COLO829 (cell line): ENCODE results near the gene C14orf132.

Experiments used
- DNase-seq: peaks from one replicate; pipeline ENCODE4 v3.0.0; 2012; ENCODE audit warnings: low spot score

The C14orf132 gene

DNA sequence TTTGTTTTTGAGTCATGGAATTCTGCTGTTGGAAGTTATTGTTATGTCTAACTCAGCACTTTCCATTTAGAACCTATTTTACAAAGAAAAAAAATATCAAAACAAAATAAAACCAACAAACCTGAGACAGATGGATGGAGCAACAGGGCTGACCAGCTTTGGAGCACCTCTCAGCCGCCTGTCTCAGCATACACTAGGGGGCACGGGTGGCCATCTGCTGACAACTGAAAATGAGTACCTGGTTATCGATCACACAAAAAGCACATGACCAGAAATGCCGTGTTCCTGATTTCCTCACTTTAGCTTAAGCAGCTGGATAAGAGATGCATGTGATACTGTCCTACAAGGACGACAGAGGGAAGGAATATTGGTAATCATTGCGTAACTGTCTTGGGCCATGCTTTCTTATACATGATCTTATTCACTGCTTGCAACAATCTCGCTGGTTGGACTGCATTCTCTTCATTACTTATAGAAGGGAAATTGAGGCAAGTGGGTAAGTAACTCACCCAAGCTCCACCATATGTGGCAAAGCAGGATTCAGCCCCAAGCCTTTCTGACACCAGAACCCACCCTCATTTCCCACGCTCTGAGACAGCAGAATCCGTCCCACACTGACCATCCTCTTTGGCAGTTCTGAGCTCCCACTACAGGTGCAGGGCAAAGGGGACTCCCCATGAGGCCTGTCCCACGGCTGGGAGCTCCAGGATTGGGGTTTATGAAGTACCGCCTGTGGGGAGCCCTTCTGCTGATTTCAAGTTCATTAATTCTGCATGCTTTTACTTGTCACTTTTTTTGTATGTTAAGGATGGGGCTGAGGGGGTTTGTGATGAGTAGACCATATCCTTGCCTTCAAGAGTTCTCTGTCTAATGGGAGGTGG, 43.5 kb downstream of the C14orf132 start:
- no peak for DNase-seq

DNA sequence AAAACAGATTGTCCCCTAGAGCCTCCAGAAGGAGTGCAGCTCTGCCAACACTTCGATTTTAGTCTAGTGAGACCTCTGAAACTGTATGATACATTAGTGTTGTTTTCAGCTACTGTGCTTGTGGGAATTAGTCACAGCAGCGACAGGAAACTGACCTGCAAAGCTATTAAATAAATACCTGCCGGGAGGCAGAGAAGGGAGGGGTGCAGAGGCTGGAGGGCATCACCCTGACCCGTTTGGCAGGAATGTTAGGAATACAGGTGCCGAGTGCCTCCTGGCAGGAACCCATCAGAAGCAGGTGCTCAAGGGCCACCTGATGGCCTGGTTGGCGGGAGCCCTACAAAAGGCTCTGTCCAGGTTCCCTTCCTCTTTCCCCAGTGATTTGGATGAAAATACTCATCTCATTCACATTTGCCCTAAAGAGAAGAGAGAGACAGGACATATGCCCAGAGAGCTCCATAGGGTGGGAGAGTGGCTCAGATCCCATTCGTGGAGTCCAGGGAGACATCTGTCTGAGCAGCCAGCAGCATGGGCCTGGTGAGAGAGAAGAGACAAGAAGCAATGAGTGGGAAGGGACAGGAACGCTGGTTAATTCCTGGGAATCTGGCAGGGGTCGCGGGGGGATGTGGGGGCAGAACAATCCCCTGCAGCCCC, 44.6 kb downstream of the C14orf132 start:
- no peak for DNase-seq

DNA sequence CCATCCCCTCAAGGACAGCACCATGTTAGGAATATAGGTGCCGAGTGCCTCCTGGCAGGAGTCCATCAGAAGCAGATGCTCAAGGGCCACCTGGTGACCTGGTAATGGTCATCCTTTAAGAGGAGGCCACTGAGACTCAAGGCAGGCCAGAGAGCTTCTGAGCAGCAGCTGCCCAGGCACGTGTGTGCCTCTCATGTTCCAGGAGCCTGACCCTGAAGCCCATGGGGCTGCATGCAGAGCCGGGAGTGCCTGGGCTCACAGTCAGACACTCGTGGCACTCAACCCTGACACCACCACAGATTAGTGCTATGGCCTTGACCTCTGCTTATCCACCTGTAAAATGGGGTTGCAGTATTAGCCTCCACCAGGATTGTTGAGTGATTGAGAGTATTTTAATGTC, 45.6 kb downstream of the C14orf132 start:
- DNase-seq, result no peak

DNA sequence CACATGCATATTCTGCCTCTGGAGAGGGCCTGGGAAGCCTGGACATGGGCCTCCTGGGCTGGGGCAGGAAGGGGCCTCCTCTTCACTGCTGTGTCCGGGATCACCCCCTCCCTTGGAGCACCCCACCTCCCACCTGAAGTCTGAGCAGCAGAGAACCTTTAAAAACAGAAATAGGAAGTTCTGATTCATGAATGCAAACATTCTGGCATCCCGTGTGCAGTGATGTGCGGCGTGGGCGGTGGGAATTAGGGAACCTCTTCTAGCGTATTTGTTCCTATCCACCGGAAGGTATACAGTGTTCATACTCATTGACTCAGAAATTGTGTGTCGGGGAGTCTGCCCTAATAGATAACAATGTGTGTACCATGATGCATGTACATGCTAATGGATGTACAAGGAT, 46.2 kb downstream of the C14orf132 start:
- no peak for DNase-seq

DNA sequence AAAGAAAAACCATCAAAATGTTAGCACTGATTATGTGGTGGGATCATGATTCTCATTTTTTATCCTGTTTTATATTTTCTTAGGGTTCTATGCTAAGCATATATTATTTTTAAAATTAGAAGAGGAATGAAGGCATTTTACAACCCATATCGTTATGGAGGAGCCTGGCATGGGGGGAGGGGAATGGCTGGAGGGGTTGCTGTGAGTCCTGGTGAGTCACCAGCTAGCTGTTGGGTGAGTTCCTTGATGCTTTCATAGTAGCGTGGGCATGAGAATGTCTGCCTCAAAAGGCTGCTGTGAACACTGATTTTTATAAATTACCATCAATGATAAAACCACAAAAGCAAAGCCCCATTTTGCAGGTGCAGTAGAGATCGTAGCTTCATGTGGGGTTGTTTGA, 46.9 kb downstream of the C14orf132 start:
- DNase-seq, result peak; percentile 84

DNA sequence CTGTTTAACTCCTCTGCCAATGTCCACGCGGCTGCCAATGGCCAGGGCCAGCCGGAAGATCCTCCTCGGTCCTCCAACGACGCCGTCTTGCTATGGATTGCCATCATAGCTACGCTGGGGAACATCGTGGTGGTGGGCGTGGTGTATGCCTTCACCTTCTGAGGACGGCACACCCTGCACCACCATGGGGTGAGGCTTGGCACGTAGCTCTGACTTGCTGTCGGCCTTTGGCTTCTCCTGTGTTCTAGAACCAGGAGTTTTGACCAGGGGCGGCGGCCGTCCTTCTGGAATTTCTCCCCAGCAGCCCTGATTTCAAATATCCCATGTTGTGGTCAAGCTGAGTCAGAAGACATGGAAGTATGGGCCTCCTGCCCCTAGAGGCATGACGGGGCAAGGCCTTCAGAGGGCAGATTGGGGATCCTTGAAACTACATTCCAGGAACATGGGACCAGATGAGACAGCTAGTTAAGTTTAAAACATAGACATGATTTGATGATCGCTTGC, 47.5 kb downstream of the C14orf132 start:
- DNase-seq, result no peak

DNA sequence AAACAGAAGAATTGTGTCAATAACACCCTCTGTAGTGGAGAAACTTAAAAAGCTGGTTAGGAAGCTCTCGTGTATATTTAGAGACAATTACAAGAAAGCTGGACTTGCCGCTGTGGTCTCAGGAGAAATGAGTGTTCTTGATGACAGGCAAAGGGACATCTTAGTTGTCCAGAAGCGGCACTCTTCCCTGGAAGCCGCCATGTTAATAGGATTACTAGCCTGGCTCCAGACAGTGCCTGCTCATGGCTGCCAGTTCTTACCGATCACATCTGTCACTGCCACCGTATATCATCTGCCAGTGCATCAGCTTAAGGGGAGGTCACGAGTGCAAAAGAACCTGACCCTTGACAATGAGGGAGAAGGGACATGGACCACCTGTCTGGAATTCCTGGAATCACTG, 48.9 kb downstream of the C14orf132 start:
- no peak for DNase-seq

DNA sequence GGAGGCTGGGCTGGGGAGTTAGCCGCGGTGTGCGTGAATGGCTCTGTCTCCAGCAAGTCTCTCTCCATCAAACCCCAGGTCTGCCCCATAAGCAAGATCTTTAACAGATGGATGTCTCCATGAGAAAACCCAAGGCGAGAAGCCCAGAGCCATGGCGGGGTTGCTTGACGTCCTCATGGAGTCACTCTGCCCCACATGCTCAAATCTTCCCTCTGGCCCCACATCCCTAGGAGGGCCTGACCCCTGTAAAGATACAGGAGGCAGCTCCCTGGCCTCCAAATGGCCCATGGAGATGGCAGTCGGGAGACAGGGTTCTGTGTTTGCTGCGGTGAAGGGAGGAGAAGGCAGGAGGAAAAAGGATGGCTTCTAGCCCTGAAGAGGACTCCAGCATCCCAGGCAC, 49.3 kb downstream of the C14orf132 start:
- DNase-seq, result no peak

DNA sequence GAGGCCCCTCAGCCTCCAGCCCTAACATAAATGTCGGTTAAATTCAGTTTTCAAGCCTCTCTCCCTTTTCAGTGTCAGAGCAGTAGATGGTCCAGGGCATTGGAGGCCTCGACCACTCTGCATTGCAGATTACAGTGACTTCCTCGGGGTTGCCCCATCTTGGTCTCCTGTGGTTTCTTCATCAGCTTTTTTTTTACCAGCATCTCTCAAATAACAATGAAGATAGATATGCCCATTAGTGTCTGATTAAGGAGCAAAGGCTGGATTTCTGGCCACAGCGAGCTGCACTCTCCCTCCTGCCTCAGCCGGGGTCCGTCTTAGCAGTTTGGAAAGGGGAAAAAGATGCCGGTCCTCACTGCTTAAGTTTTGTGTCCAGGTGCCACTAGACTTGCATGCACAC, 49.7 kb downstream of the C14orf132 start:
- no peak for DNase-seq

DNA sequence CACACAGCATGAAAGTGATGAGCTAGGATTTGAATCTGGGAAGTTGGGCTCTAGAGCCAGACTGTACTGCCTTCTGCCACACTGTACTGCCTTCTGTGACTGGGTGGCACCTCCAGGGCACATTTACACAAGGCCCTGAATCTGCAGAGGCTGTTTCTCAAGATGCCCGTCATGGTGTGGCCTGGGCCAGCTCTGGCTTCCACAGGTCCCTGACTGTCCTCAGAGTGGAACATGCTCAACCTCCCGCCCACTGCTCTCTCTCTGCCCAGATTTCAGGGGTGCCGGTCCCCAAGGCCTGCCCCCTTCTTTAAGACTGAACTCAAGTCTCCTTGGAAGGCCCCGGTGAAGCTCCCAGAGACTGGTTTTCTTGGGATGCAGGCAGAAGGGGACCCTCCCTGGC, 50.2 kb downstream of the C14orf132 start:
- no peak for DNase-seq

DNA sequence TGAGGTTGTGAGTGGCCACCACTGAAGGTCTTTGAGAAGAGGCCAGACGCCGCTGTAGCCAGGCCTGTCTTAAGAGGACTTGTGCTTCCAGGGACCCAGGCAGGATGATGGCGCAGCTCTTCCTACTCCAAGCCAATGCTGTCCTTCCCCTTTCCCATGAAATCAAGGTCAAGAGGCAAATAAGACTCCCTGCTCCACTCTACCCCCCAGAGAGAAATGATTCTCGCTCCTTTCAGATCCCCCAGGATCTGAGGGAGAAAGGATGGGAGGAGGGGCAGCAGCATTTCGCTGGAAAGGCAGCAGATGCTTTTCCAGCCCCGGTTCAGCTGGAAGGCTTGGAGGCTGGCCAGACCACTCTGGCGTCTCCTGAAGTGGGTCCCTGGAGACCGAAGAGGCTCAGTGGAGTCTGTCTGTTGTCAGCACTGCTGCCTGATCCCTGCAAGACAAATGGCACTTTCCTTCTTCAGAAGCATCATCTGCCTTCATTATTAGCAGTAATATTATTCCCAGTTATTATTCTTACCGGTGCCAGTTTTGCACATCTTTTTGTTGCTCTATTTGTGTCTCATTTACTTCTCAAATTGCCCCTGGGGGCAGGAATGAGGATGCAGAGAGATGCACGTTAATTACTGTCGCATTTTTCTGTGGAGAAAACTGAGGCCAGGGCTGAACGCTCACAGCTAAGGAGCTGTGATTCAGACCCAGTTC, 51.4 kb downstream of the C14orf132 start:
- peak; percentile 56 for DNase-seq

DNA sequence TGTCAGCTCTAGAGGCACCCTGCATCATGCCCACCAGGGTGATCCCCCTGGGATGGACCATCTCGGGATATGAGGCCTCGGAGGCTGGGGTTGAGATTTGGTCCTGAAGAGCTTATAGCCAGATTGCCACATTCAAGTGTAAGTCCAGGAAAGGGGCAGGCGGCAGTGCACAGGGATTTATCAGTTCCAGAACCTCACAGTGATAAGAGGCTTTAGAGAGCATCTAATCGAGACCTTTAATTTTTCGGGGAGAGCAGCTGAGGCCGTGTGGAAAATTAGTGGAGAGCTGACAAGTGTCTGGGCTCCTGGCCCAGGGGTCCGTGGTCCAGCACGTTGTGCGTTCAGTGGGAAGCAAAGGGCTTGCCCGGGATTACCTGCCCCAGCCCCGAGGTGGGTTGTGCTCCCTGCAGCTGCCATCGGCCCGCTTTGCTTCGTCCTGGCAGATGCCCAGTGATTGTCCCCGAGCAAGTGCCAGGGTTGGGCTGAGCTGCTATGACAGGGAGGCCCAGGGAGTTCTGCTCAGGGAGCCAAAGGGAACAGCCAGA, 52.1 kb downstream of the C14orf132 start:
- DNase-seq, result no peak

DNA sequence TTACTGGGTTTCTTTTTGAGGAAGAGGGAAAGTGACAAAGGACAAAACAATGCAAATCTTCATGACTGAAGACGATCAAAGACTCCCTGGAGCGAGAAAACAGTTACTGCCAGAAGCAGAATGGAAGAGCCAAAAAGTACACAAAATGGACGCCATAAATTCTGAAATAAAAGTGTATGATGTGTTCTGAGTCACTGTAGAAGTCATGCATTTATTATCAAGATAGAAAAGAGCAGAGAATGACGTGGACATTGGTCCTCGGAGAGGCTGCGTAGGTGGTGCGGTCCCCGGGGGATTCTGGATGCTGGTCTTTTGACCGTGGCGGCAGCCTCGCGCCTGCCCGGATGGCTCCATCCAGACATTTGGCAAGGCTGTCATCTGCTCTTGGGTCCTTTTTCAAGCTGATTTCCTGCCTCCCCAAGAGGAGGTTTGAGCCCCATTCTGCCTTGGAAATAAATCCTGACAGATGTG, 52.8 kb downstream of the C14orf132 start:
- no peak for DNase-seq

DNA sequence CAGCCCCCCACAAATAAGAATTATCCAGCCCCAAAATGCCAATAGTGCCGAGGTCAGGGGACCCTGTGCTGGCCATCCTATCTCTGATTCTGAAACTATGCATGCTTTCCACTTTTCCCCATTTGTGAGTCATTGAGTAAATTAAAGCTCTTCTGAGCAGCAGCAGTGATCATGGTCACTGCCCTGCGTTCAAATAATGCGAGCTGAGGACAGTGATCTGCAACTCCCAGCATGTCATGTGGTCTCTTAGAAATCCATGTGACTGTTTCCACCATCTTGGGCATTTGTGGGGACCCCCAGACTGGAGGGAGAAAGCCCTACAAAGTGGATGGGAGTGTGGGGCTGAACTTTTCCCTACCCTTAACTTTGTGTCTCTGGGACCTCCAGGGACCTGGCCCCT, 53.8 kb downstream of the C14orf132 start:
- no peak for DNase-seq

DNA sequence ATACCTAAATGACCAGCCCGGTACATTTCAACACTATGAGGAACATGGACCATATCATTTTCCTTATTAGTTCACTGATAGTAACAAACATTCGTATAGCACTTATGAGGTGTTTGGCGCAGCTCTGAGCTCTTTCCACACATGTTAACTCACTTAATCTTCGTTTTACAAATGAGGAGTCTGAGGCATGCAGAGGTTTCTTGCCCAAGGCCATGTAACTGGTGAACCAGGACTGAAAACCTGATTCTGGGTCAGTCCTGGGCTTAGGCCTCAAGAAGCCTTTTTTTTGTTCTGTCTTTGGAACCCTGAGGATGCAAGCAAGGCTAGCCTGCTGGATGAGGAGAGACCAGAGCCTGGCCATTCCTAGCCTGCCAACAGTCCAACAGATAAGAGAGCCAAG, 55.0 kb downstream of the C14orf132 start:
- no peak for DNase-seq

DNA sequence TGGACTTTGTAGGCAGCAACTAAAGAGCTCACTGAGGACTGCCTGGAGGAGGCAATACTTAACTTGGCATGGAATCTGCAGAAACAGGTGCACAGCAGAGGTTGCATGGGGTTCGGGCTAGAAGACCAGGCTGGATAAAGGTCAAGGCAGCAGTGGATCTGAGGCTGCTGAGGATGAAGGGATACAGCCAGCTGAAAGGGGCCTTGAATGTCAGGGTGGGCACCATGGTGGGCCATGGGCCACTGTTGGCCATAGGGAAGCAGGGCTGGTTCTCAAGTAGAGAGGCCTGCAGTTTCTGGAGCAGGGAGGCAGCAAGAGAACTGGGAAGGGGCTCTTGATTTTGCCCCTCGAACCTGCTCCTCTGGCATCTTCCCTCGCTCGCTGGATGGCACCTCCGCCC, 55.5 kb downstream of the C14orf132 start:
- DNase-seq, result no peak

DNA sequence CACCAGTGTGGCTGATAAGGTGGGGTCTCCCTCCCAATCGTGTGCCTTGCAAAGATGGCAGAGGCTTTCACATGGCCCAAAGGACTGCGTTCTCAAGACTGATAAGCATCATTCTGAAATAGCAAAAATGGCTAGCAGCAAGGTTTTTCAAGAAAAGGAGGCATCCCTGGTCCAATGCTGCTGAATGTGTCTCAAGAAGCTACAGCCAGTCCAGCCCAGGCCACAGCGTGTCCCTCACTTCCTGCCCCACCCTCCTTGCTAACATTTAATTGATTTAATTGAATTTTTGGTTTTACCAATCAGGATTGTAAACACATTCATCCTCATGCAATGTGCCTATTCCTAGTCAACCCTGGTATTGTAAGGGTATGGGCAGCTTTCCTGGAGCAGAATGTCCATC, 55.9 kb downstream of the C14orf132 start:
- DNase-seq, result no peak

DNA sequence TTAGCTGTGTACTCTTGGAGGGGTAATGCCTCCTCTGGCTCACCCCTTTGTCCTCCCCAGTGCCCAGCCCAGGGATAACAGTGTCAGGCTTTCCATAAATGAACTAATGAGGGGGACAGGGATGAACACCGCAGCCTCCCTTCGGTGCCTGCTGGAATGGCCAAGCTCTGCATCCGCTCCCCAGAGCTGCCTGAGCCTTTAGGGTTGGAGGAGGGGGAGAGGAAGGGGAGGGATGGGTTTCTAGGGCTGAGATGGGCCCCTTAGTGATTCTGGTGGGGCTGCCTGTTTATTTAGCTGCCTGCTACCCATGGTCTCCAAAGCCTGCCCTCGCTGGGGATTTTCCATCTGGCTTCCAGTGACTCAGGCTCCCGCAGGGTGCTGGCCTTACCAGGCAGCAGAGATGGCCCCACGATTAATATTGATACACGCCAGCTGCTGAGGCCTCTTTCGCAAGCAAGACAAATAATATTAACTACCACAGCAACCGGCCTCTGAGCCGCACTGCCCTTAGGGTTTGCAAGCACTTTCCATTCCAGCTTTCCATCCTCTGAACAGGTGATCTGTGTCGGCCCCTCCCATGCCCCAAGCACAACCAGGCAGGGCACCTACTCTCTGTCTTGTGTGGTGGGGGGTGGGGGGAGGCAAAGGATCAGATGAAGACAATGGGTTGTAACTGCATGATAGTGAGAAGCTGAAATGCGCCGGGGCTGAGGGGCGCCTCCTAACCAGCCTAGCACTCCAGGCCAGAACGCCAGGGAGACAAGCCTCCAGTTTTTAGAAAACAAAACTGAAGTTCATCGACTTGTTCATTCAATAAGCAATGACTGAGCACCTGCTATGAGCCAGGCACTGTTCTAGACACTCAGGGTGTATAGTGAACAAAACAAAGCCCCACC, 56.7 kb downstream of the C14orf132 start:
- DNase-seq, result no peak

DNA sequence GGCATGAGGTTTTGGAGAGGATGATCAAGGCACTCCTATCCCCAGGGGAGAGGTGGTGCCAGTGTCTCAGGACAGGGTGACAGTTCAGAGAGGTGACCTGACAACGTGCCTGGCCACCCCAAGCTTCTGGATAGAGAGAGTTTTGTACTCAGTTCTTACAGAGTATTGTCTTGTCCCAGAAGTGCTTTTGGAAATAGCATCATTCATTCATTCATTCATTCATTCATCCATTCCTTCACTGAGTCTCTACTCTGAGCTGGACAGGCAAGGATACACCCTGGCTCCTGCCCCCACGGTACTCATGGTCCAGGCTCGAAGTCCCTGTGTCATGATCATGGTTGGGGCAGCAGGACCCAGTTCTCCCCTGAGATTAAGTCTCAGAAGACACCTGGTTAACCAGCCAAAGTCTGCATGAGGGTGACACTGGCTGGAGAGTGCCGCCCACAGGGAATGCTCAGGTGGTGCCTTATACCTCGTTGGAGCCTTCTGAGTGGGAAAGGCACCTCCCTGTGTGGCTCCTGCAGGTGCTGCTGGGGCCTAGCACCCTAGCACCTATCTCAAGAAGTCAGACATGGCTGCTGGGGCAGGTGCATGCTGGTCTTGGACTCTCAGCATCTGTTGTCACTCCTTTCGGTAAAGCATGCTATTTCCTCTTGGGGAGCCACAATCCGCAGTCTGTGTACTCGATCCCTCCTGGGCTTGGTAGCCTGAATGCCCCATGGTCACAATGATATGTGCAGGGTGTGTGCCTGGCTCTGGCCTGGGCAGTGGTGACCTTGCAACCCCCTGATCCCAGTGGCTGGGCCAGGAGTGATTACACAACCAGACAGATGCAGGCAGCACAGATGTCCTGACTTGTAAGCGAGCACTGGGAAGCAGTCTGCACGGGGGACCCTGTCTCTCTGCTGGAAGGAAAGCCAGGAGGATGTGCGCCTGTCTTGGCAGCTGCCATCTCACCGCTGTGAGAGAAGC, 57.8 kb downstream of the C14orf132 start:
- no peak for DNase-seq

DNA sequence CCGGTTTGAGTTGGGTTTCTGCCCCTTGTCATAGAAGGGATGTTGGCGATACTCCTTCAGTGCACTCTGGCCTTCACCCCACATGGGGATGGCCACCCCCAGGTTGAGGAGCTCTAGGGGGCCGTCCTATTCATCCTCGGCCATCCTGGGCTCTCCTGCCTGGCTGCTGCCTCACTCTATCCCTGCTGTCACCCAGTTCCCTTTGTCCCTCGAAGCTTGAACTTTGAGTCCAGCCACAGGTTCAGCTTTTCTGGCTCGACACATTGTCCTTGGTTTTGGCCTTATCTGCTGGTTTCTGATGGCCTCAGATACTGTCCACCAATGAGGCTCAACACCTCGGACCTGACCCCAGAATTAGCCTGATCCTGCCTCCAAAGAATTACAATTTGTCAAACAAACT, 58.6 kb downstream of the C14orf132 start:
- DNase-seq, result no peak
